ENCODE measurements around the gene FRS2. TPM values are rescaled to one million over a fixed set of nuclear protein-coding genes. Genes with fewer than 3 reads are reported as not detected.

Gene FRS2
- total RNA-seq, 1 experiment from 2014 or later: 33.7 TPM

- no peaks in the 10 kb centered on the region for H3K27me3 ChIP-seq (ENCODE audit: insufficient read depth, low read length)
- no peak overlapping the region for H3K4ac ChIP-seq (ENCODE audit: low read depth, low read length)
These were observed 143.2 kb downstream of the FRS2 start for GRCh38 chr12:69613351-69613750.

More at GRCh38 chr12:69613351-69613750, 143.2 kb downstream of the FRS2 start:
- Histone ChIP-seq H3K79me1 (ENCODE audit: insufficient read depth, low read depth, low read length, poor library complexity, severe bottlenecking) (no peaks in the 10 kb centered on the region), H2AFZ (ENCODE audit: low read length) (no peak overlapping the region), H3K9ac (ENCODE audit: extremely low read depth, insufficient read length, low read length) (no peak overlapping the region), H3K56ac (ENCODE audit: insufficient read length, low read depth, low read length) (no peak overlapping the region), H3T11ph (ENCODE audit: low read length) (no peak overlapping the region), H3K79me2 (ENCODE audit: insufficient read depth, low read length) (no peaks in the 10 kb centered on the region), H2BK120ac (ENCODE audit: low read depth, low read length, poor library complexity, severe bottlenecking) (no peak overlapping the region), H2BK15ac (ENCODE audit: low read depth, low read length) (no peak overlapping the region), H2BK20ac (ENCODE audit: low read depth, low read length, poor library complexity, severe bottlenecking) (no peak overlapping the region), H3K23ac (ENCODE audit: insufficient read length, low read depth, low read length) (no peak overlapping the region), H2AK5ac (ENCODE audit: insufficient read length, low read length) (no peak overlapping the region), H4K91ac (ENCODE audit: insufficient read length, low read depth, low read length) (no peak overlapping the region), H4K20me1 (ENCODE audit: control insufficient read depth, insufficient read depth, insufficient read length) (no peaks in the 10 kb centered on the region), H3K14ac (ENCODE audit: insufficient read depth, low read length) (no peak overlapping the region), H3K4me1 (ENCODE audit: insufficient read depth, low read length) (no peaks in the 10 kb centered on the region), H4K5ac (ENCODE audit: insufficient read length, low read depth, low read length) (no peak overlapping the region), H4K8ac (replicated peaks; ENCODE audit: insufficient read length, low read depth, low read length) (no peak overlapping the region), H3K18ac (ENCODE audit: insufficient read length, low read depth, low read length) (no peak overlapping the region), H3K27ac (ENCODE audit: insufficient read length, low read depth, low read length) (no peak overlapping the region), H2BK12ac (ENCODE audit: insufficient read length, low read depth, low read length) (no peak overlapping the region), H3K4me2 (ENCODE audit: insufficient read depth, insufficient read length, low read length) (no peak overlapping the region), H2BK5ac (ENCODE audit: insufficient read length, low read length) (no peak overlapping the region), H3K23me2 (ENCODE audit: insufficient read length, low read depth, low read length, poor library complexity, severe bottlenecking) (no peaks in the 10 kb centered on the region), H3K9me3 (ENCODE audit: control insufficient read depth, low read depth, low read length) (no peaks in the 10 kb centered on the region)
- no peaks in the 10 kb centered on the region for H3K9me3 Mint-ChIP-seq
- peaks cover 3% of the 10 kb centered on the region in 2 experiments; a peak in 2 of 4 replicates for H3K4me1 Mint-ChIP-seq
- H3K27me3 Mint-ChIP-seq (ENCODE audit: low read depth): no peaks in the 10 kb centered on the region; the same call in 1 of the 2 replicates
- no peak for DNase-seq
- H3K27ac Mint-ChIP-seq: no peak overlapping the region
- H3K4me3 Mint-ChIP-seq: no peak overlapping the region
- H3K36me3 Mint-ChIP-seq (ENCODE audit: insufficient read depth in 1 of 3, low read depth in 3 of 3): no peaks in the 10 kb centered on the region
- TF ChIP-seq CTCF (conservative IDR thresholded peaks at IDR 0.05): no peak
